Endothelial cell of umbilical vein (primary cell): Measurements from ENCODE around the gene KIF23. TPM values are rescaled to one million over a fixed set of nuclear protein-coding genes. Genes with fewer than 3 reads are reported as not detected.

Experiments used
- BruUV-seq: library from RNA; stranded (reverse); fragments of 400-500 nt; replicated peaks from 2 replicates; lab custom pipeline; 2021; lab: Mats Ljungman, UMichigan
- CTCF ChIA-PET: fragments of 300-600, 350-600 bp; sonication (Branson Sonifier 250); formaldehyde crosslinking; loops from one replicate; lab custom pipeline; 2021; ENCODE audit warnings: antibody characterized with exemption, inconsistent platforms; lab: Charles Lee
- POLR2A ChIA-PET: fragments of 300-600, 350-600 bp; sonication (Branson Sonifier 250); formaldehyde crosslinking; loops from one replicate; lab custom pipeline; 2021; ENCODE audit warnings: antibody characterized with exemption, inconsistent platforms; lab: Charles Lee
- DNase-seq: peaks from one replicate; pipeline ENCODE4 v3.0.0-alpha.2; 2011; ENCODE audit warnings: low read depth, low spot score
- FAIRE-seq: peaks from 2 replicates; lab custom pipeline; 2011; peaks lifted over from hg19 to GRCh38; lab: Jason Lieb, UNC
- H2AFZ ChIP-seq: 2 replicates; pipeline ENCODE4 v1.6.0; 2012; ENCODE audit warnings: low read depth, low read length, control low read depth, inconsistent platforms
- H3K27ac ChIP-seq: 2 replicates; pipeline ENCODE4 v1.5.1; 2011; ENCODE audit warnings: low read depth, mild to moderate bottlenecking, control low read depth, low read length, moderate library complexity; ENCODE audit not compliant: insufficient read depth
- H3K27me3 ChIP-seq, 2 experiments: 2 replicates each; pipeline versions ENCODE4 v1.6.0 to v1.6.1; 2011; ENCODE audit warnings: low read length in 2 of 2, mixed read lengths in 1 of 2; ENCODE audit not compliant: control insufficient read depth in 2 of 2, insufficient read depth in 2 of 2
- H3K36me3 ChIP-seq, 2 experiments: 2 replicates in 1 of 2; 3 replicates in 1 of 2; pipeline ENCODE4 v1.5.1; 2011; ENCODE audit warnings: low read length in 2 of 2, mild to moderate bottlenecking in 1 of 2, moderate library complexity in 1 of 2; ENCODE audit not compliant: control insufficient read depth in 2 of 2, insufficient read depth in 2 of 2; ENCODE audit errors: extremely low read depth in 1 of 2
- H3K4me1 ChIP-seq: 3 replicates; pipeline ENCODE4 v1.5.1; 2011; ENCODE audit warnings: mild to moderate bottlenecking, low read length; ENCODE audit not compliant: control insufficient read depth, insufficient read depth; ENCODE audit errors: extremely low read depth
- H3K4me2 ChIP-seq: 2 replicates; pipeline ENCODE4 v1.6.1; 2011; ENCODE audit warnings: low read length, control low read depth, mixed read lengths; ENCODE audit not compliant: insufficient read depth
- H3K4me3 ChIP-seq, 3 experiments: fragments of 200-600 bp in 1 of 3; sonication (generic), shearing (Covaris generic) in 1 of 3; replicated peaks in 1 of 3; 2 replicates each; pipeline ENCODE4 v1.5.1; 2011 to 2016; ENCODE audit warnings: control low read depth in 3 of 3, low read length in 3 of 3, mild to moderate bottlenecking in 2 of 3, inconsistent platforms in 1 of 3, low read depth in 1 of 3, moderate library complexity in 1 of 3; ENCODE audit not compliant: insufficient read depth in 1 of 3
- H3K79me2 ChIP-seq: 2 replicates; pipeline ENCODE4 v1.6.0; 2012; ENCODE audit warnings: low read length, inconsistent platforms; ENCODE audit not compliant: control insufficient read depth, insufficient read depth
- H3K9ac ChIP-seq: replicated peaks from 2 replicates; pipeline ENCODE3; 2011; ENCODE audit warnings: low read length, control low read depth; ENCODE audit not compliant: insufficient read depth; ENCODE audit errors: extremely low read depth
- H3K9me1 ChIP-seq: replicated peaks from 3 replicates; pipeline ENCODE4 v1.6.0; 2011; ENCODE audit warnings: mild to moderate bottlenecking, low read length; ENCODE audit not compliant: control insufficient read depth, insufficient read depth; ENCODE audit errors: extremely low read depth
- H3K9me3 ChIP-seq: replicated peaks from 2 replicates; pipeline ENCODE4 v1.5.1; 2012; ENCODE audit warnings: low read length, inconsistent platforms; ENCODE audit not compliant: control insufficient read depth, insufficient read depth
- H4K20me1 ChIP-seq: replicated peaks from 2 replicates; pipeline ENCODE3; 2011; ENCODE audit warnings: mild to moderate bottlenecking, low read length; ENCODE audit not compliant: control insufficient read depth, insufficient read depth; ENCODE audit errors: extremely low read depth
- EZH2 ChIP-seq: IDR thresholded peaks from 2 replicates; pipeline ENCODE4 v1.6.1; 2012; ENCODE audit warnings: borderline replicate concordance, low read depth, mild to moderate bottlenecking, moderate library complexity, low read length, inconsistent platforms; ENCODE audit not compliant: severe bottlenecking
- FOS ChIP-seq: IDR thresholded peaks from 2 replicates; pipeline ENCODE4 v1.6.1; 2011; ENCODE audit warnings: mild to moderate bottlenecking, low read length, moderate library complexity, borderline replicate concordance; ENCODE audit not compliant: insufficient read depth
- GATA2 ChIP-seq: IDR thresholded peaks from 2 replicates; pipeline ENCODE4 v1.7.0; 2011; ENCODE audit warnings: low read depth, mild to moderate bottlenecking, moderate library complexity, mixed read lengths, low read length; ENCODE audit not compliant: insufficient read length, insufficient read depth
- JUN ChIP-seq: IDR thresholded peaks from 2 replicates; pipeline ENCODE4 v1.6.1; 2011; ENCODE audit warnings: borderline replicate concordance, low read depth; ENCODE audit not compliant: insufficient read length, insufficient read depth
- MYC ChIP-seq: IDR thresholded peaks from one replicate; pipeline ENCODE4 v1.6.1; 2011; ENCODE audit warnings: mild to moderate bottlenecking, low read depth, low read length
- POLR2A ChIP-seq: IDR thresholded peaks from 2 replicates; pipeline ENCODE4 v1.6.1; 2012; ENCODE audit warnings: low read depth, mild to moderate bottlenecking, control low read depth, low read length
- POLR2AphosphoS5 ChIP-seq: IDR thresholded peaks from 2 replicates; pipeline ENCODE4 v1.6.1; 2012; ENCODE audit warnings: low read depth, mild to moderate bottlenecking, control low read depth, low read length, moderate library complexity; ENCODE audit not compliant: insufficient read depth
- dilution Hi-C: fragments of 300-500 bp; cut with MboI; formaldehyde crosslinking; loops from one replicate; pipeline ENCODE4 v1.15.0; 2019; ENCODE audit warnings: low sequenced_read_pairs; ENCODE audit not compliant: extremely low pct_ligation_motif_present
- intact Hi-C: fragments of 100-400 bp; cut with micrococcal nuclease; formaldehyde crosslinking; loops from one replicate; pipeline ENCODE4 v1.10.0; 2022
- polyA plus RNA-seq, 4 experiments: library from polyadenylated mRNA; depleted of rRNA in 3 of 4; stranded (reverse) in 3 of 4; unstranded in 1 of 4; fragments of >200 nt; gene quantifications; 2 replicates each; pipeline versions ENCODE4 v1.2.1 to v1.2.3, GENCODE V29; 2011 to 2012; ENCODE audit warnings: missing spikeins in 1 of 4
- total RNA-seq: library from RNA; stranded (reverse); gene quantifications from 2 replicates; pipeline ENCODE4 v1.2.3, GENCODE V29; 2021
- TF ChIP-seq, protein P1 (sequence below), 2 donors: IDR thresholded peaks; 1 replicate in 1 of 2; 2 replicates in 1 of 2; pipeline ENCODE4 v1.5.1; 2011; ENCODE audit warnings: low read length in 2 of 2, mild to moderate bottlenecking in 2 of 2, moderate library complexity in 2 of 2, control low read depth in 1 of 2, inconsistent platforms in 1 of 2, low read depth in 1 of 2; ENCODE audit not compliant: insufficient read depth in 1 of 2; ENCODE audit errors: extremely low read depth in 1 of 2
- TF ChIP-seq, protein P2 (sequence below): IDR thresholded peaks from 2 replicates; pipeline ENCODE4 v1.6.1; 2011; ENCODE audit not compliant: insufficient read depth, insufficient read length

Gene KIF23
- total and polyA plus RNA-seq, 2 donors (not counting 3 experiments of a cell fraction or from before 2014, with no cell fraction given), result 25.4 to 64.7 TPM

DNA sequence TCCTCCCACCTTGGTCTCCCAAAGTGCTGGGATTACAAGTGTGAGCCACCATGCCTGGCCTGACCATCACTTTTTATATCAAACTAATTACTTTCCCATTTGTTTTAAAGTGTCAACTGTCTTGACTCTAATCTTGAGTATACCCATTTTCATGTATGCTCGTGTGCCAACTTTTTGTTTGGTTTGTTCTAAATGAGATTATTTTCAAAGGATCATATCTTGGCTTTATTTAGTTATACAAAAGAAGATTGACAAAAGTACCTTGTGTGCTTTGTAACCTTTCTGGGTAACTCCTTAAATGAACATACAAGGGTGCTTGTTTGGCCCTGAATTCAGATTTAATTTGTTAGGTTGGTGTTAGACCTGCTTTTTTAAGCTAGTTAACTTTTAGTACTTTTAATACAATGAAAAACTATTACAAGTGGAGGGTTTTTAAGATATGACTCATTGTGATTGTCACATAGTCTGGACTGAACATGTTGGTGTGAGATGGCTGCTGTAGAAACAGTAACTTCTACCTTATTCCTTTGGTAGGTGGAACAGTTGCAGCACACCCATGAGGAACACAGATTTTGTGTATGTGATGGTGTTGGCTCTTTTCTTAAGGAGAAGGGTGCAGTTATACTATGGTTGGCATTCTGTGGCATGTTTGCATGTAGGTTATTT is 10.7 kb downstream of the KIF23 start:
- no peak for DNase-seq
- intact Hi-C loops, result no loop called here
- no peak overlapping the region for H2AFZ ChIP-seq
- H4K20me1 ChIP-seq, result no peaks in the 10 kb centered on the region
- peaks cover 0 to 20% of the 10 kb centered on the region in 2 experiments for H3K36me3 ChIP-seq
- no peak overlapping the region for H3K9ac ChIP-seq
- no peak for TF ChIP-seq FOS
- no peaks in the 10 kb centered on the region for H3K9me1 ChIP-seq
- no peak overlapping the region for H3K27ac ChIP-seq
- H3K9me3 ChIP-seq, result no peaks in the 10 kb centered on the region
- FAIRE-seq, result no peak
- BruUV-seq, result no TSS peak
- peaks cover 16% of the 10 kb centered on the region for H3K79me2 ChIP-seq
- ChIA-PET POLR2A (no interaction called here), CTCF (no interaction called here)
- no peaks in the 10 kb centered on the region for H3K4me1 ChIP-seq
- H3K27me3 ChIP-seq, result no peaks in the 10 kb centered on the region
- dilution Hi-C loops, result no loop called here
- no peak overlapping the region for H3K4me2 ChIP-seq
- H3K4me3 ChIP-seq, result no peak overlapping the region

DNA sequence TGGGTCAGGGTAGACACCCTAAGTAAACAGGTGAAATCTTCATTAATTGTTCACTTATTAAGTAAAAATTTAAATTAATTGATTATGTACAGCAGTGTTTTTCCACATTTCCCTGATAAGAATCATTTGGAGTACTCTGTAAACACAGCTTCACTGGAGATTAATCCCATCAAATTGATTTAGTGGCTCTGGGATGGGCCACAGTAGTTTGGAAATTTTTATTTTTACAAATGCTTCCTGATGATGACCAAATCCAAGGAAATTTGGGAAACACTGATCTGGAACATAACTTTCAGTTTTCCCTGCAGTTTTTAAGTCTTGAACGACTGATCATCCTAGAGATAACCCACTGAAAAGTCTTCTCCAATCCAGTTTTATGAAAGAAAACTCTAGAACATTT is 19.7 kb downstream of the KIF23 start:
- Histone ChIP-seq H3K4me2 (no peak overlapping the region), H3K36me3 (peaks cover 6 to 34% of the 10 kb centered on the region in 2 experiments), H3K27me3 (no peaks in the 10 kb centered on the region), H4K20me1 (no peaks in the 10 kb centered on the region), H3K27ac (no peak overlapping the region), H3K79me2 (peaks cover 20% of the 10 kb centered on the region), H3K9ac (no peak overlapping the region), H3K4me3 (no peak overlapping the region), H3K4me1 (no peaks in the 10 kb centered on the region), H2AFZ (no peak overlapping the region), H3K9me1 (no peaks in the 10 kb centered on the region), H3K9me3 (no peaks in the 10 kb centered on the region)
- ChIA-PET CTCF (no interaction called here), POLR2A (no interaction called here)
- dilution Hi-C loops, result no loop called here
- intact Hi-C loops, result no loop called here
- BruUV-seq, result no TSS peak
- FAIRE-seq (no peak), DNase-seq (no peak)
- TF ChIP-seq MYC (no peak), GATA2 (no peak), EZH2 (no peak), POLR2A (no peak), FOS (no peak), POLR2AphosphoS5 (no peak), JUN (no peak)
- TF ChIP-seq, protein P1, sequence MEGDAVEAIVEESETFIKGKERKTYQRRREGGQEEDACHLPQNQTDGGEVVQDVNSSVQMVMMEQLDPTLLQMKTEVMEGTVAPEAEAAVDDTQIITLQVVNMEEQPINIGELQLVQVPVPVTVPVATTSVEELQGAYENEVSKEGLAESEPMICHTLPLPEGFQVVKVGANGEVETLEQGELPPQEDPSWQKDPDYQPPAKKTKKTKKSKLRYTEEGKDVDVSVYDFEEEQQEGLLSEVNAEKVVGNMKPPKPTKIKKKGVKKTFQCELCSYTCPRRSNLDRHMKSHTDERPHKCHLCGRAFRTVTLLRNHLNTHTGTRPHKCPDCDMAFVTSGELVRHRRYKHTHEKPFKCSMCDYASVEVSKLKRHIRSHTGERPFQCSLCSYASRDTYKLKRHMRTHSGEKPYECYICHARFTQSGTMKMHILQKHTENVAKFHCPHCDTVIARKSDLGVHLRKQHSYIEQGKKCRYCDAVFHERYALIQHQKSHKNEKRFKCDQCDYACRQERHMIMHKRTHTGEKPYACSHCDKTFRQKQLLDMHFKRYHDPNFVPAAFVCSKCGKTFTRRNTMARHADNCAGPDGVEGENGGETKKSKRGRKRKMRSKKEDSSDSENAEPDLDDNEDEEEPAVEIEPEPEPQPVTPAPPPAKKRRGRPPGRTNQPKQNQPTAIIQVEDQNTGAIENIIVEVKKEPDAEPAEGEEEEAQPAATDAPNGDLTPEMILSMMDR (IDR thresholded peaks at IDR 0.05; ENCODE audit: extremely low read depth in 1 of 2, insufficient read depth in 1 of 2, low read depth in 1 of 2, low read length in 2 of 2), result no peak
- TF ChIP-seq, protein P2, sequence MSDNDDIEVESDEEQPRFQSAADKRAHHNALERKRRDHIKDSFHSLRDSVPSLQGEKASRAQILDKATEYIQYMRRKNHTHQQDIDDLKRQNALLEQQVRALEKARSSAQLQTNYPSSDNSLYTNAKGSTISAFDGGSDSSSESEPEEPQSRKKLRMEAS, result no peak
